GM12878 (cell line): ENCODE measurements around the gene GALNT17. TPM values are rescaled to one million over a fixed set of nuclear protein-coding genes. Genes with fewer than 3 reads are reported as not detected.

Source experiments
- CHD2 ChIP-seq: IDR thresholded peaks from 2 replicates; pipeline ENCODE4 v1.6.1; 2011; ENCODE audit warnings: low read depth, low read length, improper control_type of control experiment, borderline replicate concordance
- DPF2 ChIP-seq: fragments of 450-650 bp; IDR thresholded peaks from 2 replicates; pipeline ENCODE4 v1.6.1; 2017; ENCODE audit warnings: mild to moderate bottlenecking
- EP300 ChIP-seq, 2 experiments: fragments of 150-350 bp in 1 of 2; IDR thresholded peaks; 2 replicates each; pipeline ENCODE4 v1.6.1; 2011 to 2012; ENCODE audit warnings: low read depth in 2 of 2, low read length in 2 of 2, borderline replicate concordance in 1 of 2, improper control_type of control experiment in 1 of 2, inconsistent platforms in 1 of 2; ENCODE audit not compliant: control insufficient read depth in 1 of 2
- MTA2 ChIP-seq: fragments of 450-650 bp; IDR thresholded peaks from 2 replicates; pipeline ENCODE4 v1.6.1; 2016; ENCODE audit warnings: low read depth, mild to moderate bottlenecking, moderate library complexity
- PML ChIP-seq: IDR thresholded peaks from 2 replicates; pipeline ENCODE4 v1.6.1; 2012; ENCODE audit warnings: low read length, inconsistent platforms
- POLR2AphosphoS2 ChIP-seq: IDR thresholded peaks from 2 replicates; pipeline ENCODE4 v1.6.1; 2011; ENCODE audit warnings: low read depth, mild to moderate bottlenecking, low read length, improper control_type of control experiment, moderate library complexity
- RUNX3 ChIP-seq: IDR thresholded peaks from 2 replicates; pipeline ENCODE4 v1.6.1; 2012; ENCODE audit warnings: low read length, inconsistent platforms
- SUZ12 ChIP-seq: fragments of 200-600 bp; sonication (generic); IDR thresholded peaks from one replicate; pipeline ENCODE4 v1.6.1; 2018; ENCODE audit warnings: antibody characterized with exemption, mild to moderate bottlenecking; ENCODE audit not compliant: unreplicated experiment
- ZNF207 ChIP-seq: fragments of 450-650 bp; IDR thresholded peaks from 2 replicates; pipeline ENCODE4 v1.6.1; 2014; ENCODE audit warnings: antibody characterized with exemption, mild to moderate bottlenecking, borderline replicate concordance
- polyA plus RNA-seq, 11 experiments: library from polyadenylated mRNA; depleted of rRNA in 4 of 11; unstranded in 6 of 11; stranded (reverse) in 5 of 11; fragments of >200 nt; fragmentation: Nextera tagmentation in 4 of 11; fragmentation: Illumina TruSeq in 1 of 11; extraction: Ambion mirVana in 4 of 11; extraction: Trizol in 1 of 11; gene quantifications; 1 replicate in 1 of 11; 2 replicates in 10 of 11; pipeline versions ENCODE4 v1.2.1 to v1.2.3, GENCODE V29; 2011 to 2016; ENCODE audit warnings: inconsistent platforms in 2 of 11, missing spikeins in 2 of 11, low read depth in 1 of 11
- total RNA-seq, 4 experiments: library from RNA; depleted of rRNA in 3 of 4; stranded (reverse); fragments of >200 nt in 3 of 4; fragmentation: Illumina TruSeq in 1 of 4; extraction: Trizol in 1 of 4; gene quantifications; 2 replicates each; pipeline versions ENCODE4 v1.2.1 to v1.2.3, GENCODE V29; 2013 to 2021
- TF ChIP-seq, protein P1 (sequence below): fragments of 450-650 bp; formaldehyde crosslinking; IDR thresholded peaks from 2 replicates; pipeline ENCODE4 v1.4.0; 2020; ENCODE audit warnings: mild to moderate bottlenecking, moderate library complexity
- TF ChIP-seq, protein P2 (sequence below): IDR thresholded peaks from 2 replicates; pipeline ENCODE4 v1.6.1; 2011; ENCODE audit warnings: mild to moderate bottlenecking, low read depth, low read length, moderate library complexity; ENCODE audit not compliant: insufficient replicate concordance
- TF ChIP-seq, protein P3 (sequence below): fragments of 450-650 bp; IDR thresholded peaks from 2 replicates; pipeline ENCODE4 v1.6.1; 2018; ENCODE audit warnings: mild to moderate bottlenecking, low read depth, moderate library complexity; ENCODE audit not compliant: partially characterized antibody

Gene GALNT17
- total and polyA plus RNA-seq, 10 of the 15 experiments (the other 5 are each of a cell fraction or from before 2014, with no cell fraction given): 0.12 to 0.15 TPM; not detected in 8

DNA sequence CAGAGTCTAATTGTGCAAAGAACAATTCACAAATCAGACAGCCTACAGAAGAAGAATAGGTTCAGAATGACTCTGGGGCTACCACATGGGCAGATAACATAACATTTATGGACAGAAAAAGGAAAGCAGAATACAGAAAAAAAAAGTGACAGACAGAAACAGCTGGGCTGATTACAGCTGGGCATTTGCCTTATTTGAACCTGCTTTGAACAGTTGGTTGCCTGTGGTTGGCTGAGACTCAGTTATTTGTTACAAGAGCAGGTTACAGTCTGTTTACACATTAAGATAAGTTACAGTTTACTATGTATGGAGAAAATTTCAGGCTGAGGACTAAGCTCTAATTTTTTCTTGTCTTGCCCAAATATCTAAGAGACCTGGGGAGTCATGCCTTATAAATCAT is 327.2 kb downstream of the GALNT17 start (continued):
- TF ChIP-seq, protein P1, sequence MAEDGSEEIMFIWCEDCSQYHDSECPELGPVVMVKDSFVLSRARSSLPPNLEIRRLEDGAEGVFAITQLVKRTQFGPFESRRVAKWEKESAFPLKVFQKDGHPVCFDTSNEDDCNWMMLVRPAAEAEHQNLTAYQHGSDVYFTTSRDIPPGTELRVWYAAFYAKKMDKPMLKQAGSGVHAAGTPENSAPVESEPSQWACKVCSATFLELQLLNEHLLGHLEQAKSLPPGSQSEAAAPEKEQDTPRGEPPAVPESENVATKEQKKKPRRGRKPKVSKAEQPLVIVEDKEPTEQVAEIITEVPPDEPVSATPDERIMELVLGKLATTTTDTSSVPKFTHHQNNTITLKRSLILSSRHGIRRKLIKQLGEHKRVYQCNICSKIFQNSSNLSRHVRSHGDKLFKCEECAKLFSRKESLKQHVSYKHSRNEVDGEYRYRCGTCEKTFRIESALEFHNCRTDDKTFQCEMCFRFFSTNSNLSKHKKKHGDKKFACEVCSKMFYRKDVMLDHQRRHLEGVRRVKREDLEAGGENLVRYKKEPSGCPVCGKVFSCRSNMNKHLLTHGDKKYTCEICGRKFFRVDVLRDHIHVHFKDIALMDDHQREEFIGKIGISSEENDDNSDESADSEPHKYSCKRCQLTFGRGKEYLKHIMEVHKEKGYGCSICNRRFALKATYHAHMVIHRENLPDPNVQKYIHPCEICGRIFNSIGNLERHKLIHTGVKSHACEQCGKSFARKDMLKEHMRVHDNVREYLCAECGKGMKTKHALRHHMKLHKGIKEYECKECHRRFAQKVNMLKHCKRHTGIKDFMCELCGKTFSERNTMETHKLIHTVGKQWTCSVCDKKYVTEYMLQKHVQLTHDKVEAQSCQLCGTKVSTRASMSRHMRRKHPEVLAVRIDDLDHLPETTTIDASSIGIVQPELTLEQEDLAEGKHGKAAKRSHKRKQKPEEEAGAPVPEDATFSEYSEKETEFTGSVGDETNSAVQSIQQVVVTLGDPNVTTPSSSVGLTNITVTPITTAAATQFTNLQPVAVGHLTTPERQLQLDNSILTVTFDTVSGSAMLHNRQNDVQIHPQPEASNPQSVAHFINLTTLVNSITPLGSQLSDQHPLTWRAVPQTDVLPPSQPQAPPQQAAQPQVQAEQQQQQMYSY (CRISPR knock-in tag): no peak
- TF ChIP-seq POLR2AphosphoS2: no peak
- TF ChIP-seq PML: no peak
- TF ChIP-seq, protein P2, sequence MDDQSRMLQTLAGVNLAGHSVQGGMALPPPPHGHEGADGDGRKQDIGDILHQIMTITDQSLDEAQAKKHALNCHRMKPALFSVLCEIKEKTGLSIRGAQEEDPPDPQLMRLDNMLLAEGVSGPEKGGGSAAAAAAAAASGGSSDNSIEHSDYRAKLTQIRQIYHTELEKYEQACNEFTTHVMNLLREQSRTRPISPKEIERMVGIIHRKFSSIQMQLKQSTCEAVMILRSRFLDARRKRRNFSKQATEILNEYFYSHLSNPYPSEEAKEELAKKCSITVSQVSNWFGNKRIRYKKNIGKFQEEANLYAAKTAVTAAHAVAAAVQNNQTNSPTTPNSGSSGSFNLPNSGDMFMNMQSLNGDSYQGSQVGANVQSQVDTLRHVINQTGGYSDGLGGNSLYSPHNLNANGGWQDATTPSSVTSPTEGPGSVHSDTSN: no peak
- no peak for TF ChIP-seq SUZ12
- TF ChIP-seq DPF2: no peak
- TF ChIP-seq RUNX3: no peak
- TF ChIP-seq ZNF207: no peak
- no peak for TF ChIP-seq CHD2
- TF ChIP-seq, protein P3, sequence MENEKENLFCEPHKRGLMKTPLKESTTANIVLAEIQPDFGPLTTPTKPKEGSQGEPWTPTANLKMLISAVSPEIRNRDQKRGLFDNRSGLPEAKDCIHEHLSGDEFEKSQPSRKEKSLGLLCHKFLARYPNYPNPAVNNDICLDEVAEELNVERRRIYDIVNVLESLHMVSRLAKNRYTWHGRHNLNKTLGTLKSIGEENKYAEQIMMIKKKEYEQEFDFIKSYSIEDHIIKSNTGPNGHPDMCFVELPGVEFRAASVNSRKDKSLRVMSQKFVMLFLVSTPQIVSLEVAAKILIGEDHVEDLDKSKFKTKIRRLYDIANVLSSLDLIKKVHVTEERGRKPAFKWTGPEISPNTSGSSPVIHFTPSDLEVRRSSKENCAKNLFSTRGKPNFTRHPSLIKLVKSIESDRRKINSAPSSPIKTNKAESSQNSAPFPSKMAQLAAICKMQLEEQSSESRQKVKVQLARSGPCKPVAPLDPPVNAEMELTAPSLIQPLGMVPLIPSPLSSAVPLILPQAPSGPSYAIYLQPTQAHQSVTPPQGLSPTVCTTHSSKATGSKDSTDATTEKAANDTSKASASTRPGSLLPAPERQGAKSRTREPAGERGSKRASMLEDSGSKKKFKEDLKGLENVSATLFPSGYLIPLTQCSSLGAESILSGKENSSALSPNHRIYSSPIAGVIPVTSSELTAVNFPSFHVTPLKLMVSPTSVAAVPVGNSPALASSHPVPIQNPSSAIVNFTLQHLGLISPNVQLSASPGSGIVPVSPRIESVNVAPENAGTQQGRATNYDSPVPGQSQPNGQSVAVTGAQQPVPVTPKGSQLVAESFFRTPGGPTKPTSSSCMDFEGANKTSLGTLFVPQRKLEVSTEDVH: no peak
- no peak for TF ChIP-seq MTA2
- TF ChIP-seq EP300 (IDR thresholded peaks at IDR 0.05; ENCODE audit: borderline replicate concordance in 1 of 2, control insufficient read depth in 1 of 2, low read depth in 2 of 2, low read length in 2 of 2): no peak
